HG03469 (cell line): ENCODE data around the gene NBPF3.
"Not testable (repeated sequence)": the region's sequence is repeated elsewhere in the genome, so short reads cannot be mapped to it uniquely, and the experiment has no call there.

Source experiments
- ATAC-seq: cut with Tn5 transposase; IDR thresholded peaks from one replicate; pipeline ENCODE4 v1.9.1; 2021; ENCODE audit warnings: mild to moderate bottlenecking, moderate library complexity, moderate number of reproducible peaks; ENCODE audit not compliant: unreplicated experiment

The NBPF3 gene

GRCh38 chr1:21438646-21439312, 1.2 kb upstream of the NBPF3 start:
- not testable (repeated sequence) for ATAC-seq

GRCh38 chr1:21439345-21439720, 604 bp upstream of the NBPF3 start:
- no peak for ATAC-seq

- not testable (repeated sequence) for ATAC-seq
Observed at GRCh38 chr1:21440630-21441125, 741 bp downstream of the NBPF3 start.

GRCh38 chr1:21446647-21447046, 6.7 kb downstream of the NBPF3 start:
- not testable (repeated sequence) for ATAC-seq

- ATAC-seq, result no peak
Observed at GRCh38 chr1:21447311-21447710, 7.4 kb downstream of the NBPF3 start.

- ATAC-seq, result no peak
Observed at GRCh38 chr1:21449906-21450305, 10.0 kb downstream of the NBPF3 start.

- ATAC-seq, result no peak
Observed at GRCh38 chr1:21451212-21451611, 11.3 kb downstream of the NBPF3 start.

- ATAC-seq, result no peak
Observed at GRCh38 chr1:21451981-21452411, 12.1 kb downstream of the NBPF3 start.

- ATAC-seq, result not testable (repeated sequence)
Observed at GRCh38 chr1:21453964-21454614, 14.2 kb downstream of the NBPF3 start.

GRCh38 chr1:21454904-21455303, 15.0 kb downstream of the NBPF3 start:
- not testable (repeated sequence) for ATAC-seq

- no peak for ATAC-seq
Observed at GRCh38 chr1:21457654-21458053, 17.7 kb downstream of the NBPF3 start.

GRCh38 chr1:21465127-21465526, 25.2 kb downstream of the NBPF3 start:
- not testable (repeated sequence) for ATAC-seq

GRCh38 chr1:21467946-21468345, 28.0 kb downstream of the NBPF3 start:
- ATAC-seq, result not testable (repeated sequence)

GRCh38 chr1:21468599-21468998, 28.7 kb downstream of the NBPF3 start:
- no peak for ATAC-seq

- no peak for ATAC-seq
Observed at GRCh38 chr1:21469581-21469980, 29.6 kb downstream of the NBPF3 start.

- ATAC-seq, result no peak
Observed at GRCh38 chr1:21472861-21473260, 32.9 kb downstream of the NBPF3 start.

- ATAC-seq, result no peak
Observed at GRCh38 chr1:21478356-21478755, 38.4 kb downstream of the NBPF3 start.

GRCh38 chr1:21483881-21484280, 43.9 kb downstream of the NBPF3 start:
- ATAC-seq, result not testable (repeated sequence)

- no peak for ATAC-seq
Observed at GRCh38 chr1:21489146-21489545, 49.2 kb downstream of the NBPF3 start.

GRCh38 chr1:21490774-21491487, 51.0 kb downstream of the NBPF3 start:
- no peak for ATAC-seq

- no peak for ATAC-seq
Observed at GRCh38 chr1:21491488-21492355, 51.8 kb downstream of the NBPF3 start.
